Activated effector memory CD4-positive, alpha-beta T cell treated with anti-CD3 and anti-CD28 coated beads, Interleukin-2, amount 50 U/mL, for 16 hours (primary cell): Measurements from ENCODE around the gene SOX6.
A peak's percentile ranks its signal among the peaks of the same experiment; 100 is the strongest.

Source experiments
- DNase-seq: peaks from one replicate; pipeline ENCODE4 v3.0.0-alpha.2; 2020

SOX6 gene

GRCh38 chr11:15920856-15921629 is 435.3 kb downstream of the SOX6 start:
- DNase-seq = peak; percentile 24

- no peak for DNase-seq
Observed at GRCh38 chr11:15918674-15919073, 437.7 kb downstream of the SOX6 start.

GRCh38 chr11:15918212-15918611 is 438.1 kb downstream of the SOX6 start:
- peak; percentile 13 for DNase-seq
